ENCODE results near the gene EXOSC3. TPM values are rescaled to one million over a fixed set of nuclear protein-coding genes. Genes with fewer than 3 reads are reported as not detected.

EXOSC3 gene
- total and polyA plus RNA-seq, 9 of the 15 experiments (the other 6 are each of a cell fraction or from before 2014, with no cell fraction given) = 18.5 to 266 (median 114) TPM

GRCh38 chr9:37800631-37801286 is 15.9 kb upstream of the EXOSC3 start, which contains the start of gene DCAF10 (continued):
- TF ChIP-seq KLF16 (IDR thresholded peaks at IDR 0.05) = peak; percentile 45; the same call in 1 of the 2 replicates
- peak; percentile 87; the same call in 1 of the 2 replicates for TF ChIP-seq PHF8 (IDR thresholded peaks at IDR 0.05; ENCODE audit: borderline replicate concordance, low read length)
- peak; percentile 100 for TF ChIP-seq NCOA1 (IDR thresholded peaks at IDR 0.05; ENCODE audit: low read depth)
- TF ChIP-seq PTBP1 (IDR thresholded peaks at IDR 0.05; ENCODE audit: low read depth, low read length) = no peak
- TF ChIP-seq ZBTB9 (CRISPR knock-in tag; IDR thresholded peaks at IDR 0.05) = peak; percentile 74; the same call in 1 of the 2 replicates
- no peak for TF ChIP-seq PCBP1 (IDR thresholded peaks at IDR 0.05; ENCODE audit: low read depth, low read length, poor library complexity, severe bottlenecking)
- no peak for TF ChIP-seq ZNF3 (CRISPR knock-in tag; IDR thresholded peaks at IDR 0.05)
- TF ChIP-seq ZNF280A (IDR thresholded peaks at IDR 0.05; ENCODE audit: low read depth, partially characterized antibody) = no peak
- TF ChIP-seq TGIF2 (CRISPR knock-in tag; IDR thresholded peaks at IDR 0.05) = peak; percentile 95
- TF ChIP-seq, protein P1, sequence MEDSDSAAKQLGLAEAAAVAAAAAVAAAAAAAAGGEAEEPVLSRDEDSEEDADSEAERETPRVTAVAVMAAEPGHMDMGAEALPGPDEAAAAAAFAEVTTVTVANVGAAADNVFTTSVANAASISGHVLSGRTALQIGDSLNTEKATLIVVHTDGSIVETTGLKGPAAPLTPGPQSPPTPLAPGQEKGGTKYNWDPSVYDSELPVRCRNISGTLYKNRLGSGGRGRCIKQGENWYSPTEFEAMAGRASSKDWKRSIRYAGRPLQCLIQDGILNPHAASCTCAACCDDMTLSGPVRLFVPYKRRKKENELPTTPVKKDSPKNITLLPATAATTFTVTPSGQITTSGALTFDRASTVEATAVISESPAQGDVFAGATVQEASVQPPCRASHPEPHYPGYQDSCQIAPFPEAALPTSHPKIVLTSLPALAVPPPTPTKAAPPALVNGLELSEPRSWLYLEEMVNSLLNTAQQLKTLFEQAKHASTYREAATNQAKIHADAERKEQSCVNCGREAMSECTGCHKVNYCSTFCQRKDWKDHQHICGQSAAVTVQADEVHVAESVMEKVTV (CRISPR knock-in tag; IDR thresholded peaks at IDR 0.05) = no peak
- TF ChIP-seq ZHX1 (conservative IDR thresholded peaks at IDR 0.05; ENCODE audit: low read length) = no peak
- TF ChIP-seq CXXC5 (CRISPR knock-in tag; IDR thresholded peaks at IDR 0.05) = peak; percentile 92
- TF ChIP-seq ZKSCAN1 (IDR thresholded peaks at IDR 0.05; ENCODE audit: low read depth, low read length) = peak; percentile 92
- TF ChIP-seq GABPB2 (CRISPR knock-in tag; conservative IDR thresholded peaks at IDR 0.05) = no peak; the same call in 1 of the 2 replicates
- no peak for TF ChIP-seq SP2 (IDR thresholded peaks at IDR 0.05; ENCODE audit: extremely low read depth, low read depth, low read length, poor library complexity, severe bottlenecking)
- no peak for TF ChIP-seq MCM2 (IDR thresholded peaks at IDR 0.05; ENCODE audit: low read depth)
- peak; percentile 98 for TF ChIP-seq KDM2B (CRISPR knock-in tag; IDR thresholded peaks at IDR 0.05)
- TF ChIP-seq, protein P2, sequence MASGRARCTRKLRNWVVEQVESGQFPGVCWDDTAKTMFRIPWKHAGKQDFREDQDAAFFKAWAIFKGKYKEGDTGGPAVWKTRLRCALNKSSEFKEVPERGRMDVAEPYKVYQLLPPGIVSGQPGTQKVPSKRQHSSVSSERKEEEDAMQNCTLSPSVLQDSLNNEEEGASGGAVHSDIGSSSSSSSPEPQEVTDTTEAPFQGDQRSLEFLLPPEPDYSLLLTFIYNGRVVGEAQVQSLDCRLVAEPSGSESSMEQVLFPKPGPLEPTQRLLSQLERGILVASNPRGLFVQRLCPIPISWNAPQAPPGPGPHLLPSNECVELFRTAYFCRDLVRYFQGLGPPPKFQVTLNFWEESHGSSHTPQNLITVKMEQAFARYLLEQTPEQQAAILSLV (tag; IDR thresholded peaks at IDR 0.05) = no peak
- TF ChIP-seq MYNN (IDR thresholded peaks at IDR 0.05) = peak; percentile 95
- no peak for TF ChIP-seq MYNN (CRISPR knock-in tag; IDR thresholded peaks at IDR 0.05)
- TF ChIP-seq SRSF3 (IDR thresholded peaks at IDR 0.05; ENCODE audit: insufficient read depth, low read length) = no peak

Data from K562 (cell line).